Measurements from ENCODE around the gene KLHL11. TPM values are rescaled to one million over a fixed set of nuclear protein-coding genes. Genes with fewer than 3 reads are reported as not detected.

KLHL11 gene
- total RNA-seq, 1 experiment from 2014 or later: 16.8 TPM

GRCh38 chr17:41915020-41915419, 49.8 kb upstream of the KLHL11 start:
- Histone ChIP-seq H3K9me3 (ENCODE audit: control insufficient read depth, low read depth, low read length) (no peaks in the 10 kb centered on the region), H4K8ac (replicated peaks; ENCODE audit: insufficient read length, low read depth, low read length) (no peak overlapping the region), H3K18ac (ENCODE audit: insufficient read length, low read depth, low read length) (no peak overlapping the region), H3K9ac (ENCODE audit: extremely low read depth, insufficient read length, low read length) (no peak overlapping the region), H2AFZ (ENCODE audit: low read length) (no peak overlapping the region), H3K23ac (ENCODE audit: insufficient read length, low read depth, low read length) (no peak overlapping the region), H4K5ac (ENCODE audit: insufficient read length, low read depth, low read length) (no peak overlapping the region), H3K27me3 (ENCODE audit: insufficient read depth, low read length) (no peaks in the 10 kb centered on the region), H2BK120ac (ENCODE audit: low read depth, low read length, poor library complexity, severe bottlenecking) (no peak overlapping the region), H3K23me2 (ENCODE audit: insufficient read length, low read depth, low read length, poor library complexity, severe bottlenecking) (peaks cover 11% of the 10 kb centered on the region), H3K4me2 (ENCODE audit: insufficient read depth, insufficient read length, low read length) (peak overlapping the region; percentile 26), H3K4me1 (ENCODE audit: insufficient read depth, low read length) (peaks cover 5% of the 10 kb centered on the region; the same call in 1 of the 2 replicates), H2BK12ac (ENCODE audit: insufficient read length, low read depth, low read length) (no peak overlapping the region), H2BK20ac (ENCODE audit: low read depth, low read length, poor library complexity, severe bottlenecking) (no peak overlapping the region), H3T11ph (ENCODE audit: low read length) (no peak overlapping the region), H3K4ac (ENCODE audit: low read depth, low read length) (no peak overlapping the region), H2BK5ac (ENCODE audit: insufficient read length, low read length) (no peak overlapping the region), H4K20me1 (ENCODE audit: control insufficient read depth, insufficient read depth, insufficient read length) (peaks cover 11% of the 10 kb centered on the region), H2BK15ac (ENCODE audit: low read depth, low read length) (no peak overlapping the region), H2AK5ac (ENCODE audit: insufficient read length, low read length) (no peak overlapping the region), H3K14ac (ENCODE audit: insufficient read depth, low read length) (no peak overlapping the region), H4K91ac (ENCODE audit: insufficient read length, low read depth, low read length) (no peak overlapping the region), H3K56ac (ENCODE audit: insufficient read length, low read depth, low read length) (no peak overlapping the region), H3K79me2 (ENCODE audit: insufficient read depth, low read length) (peaks cover 53% of the 10 kb centered on the region), H3K27ac (ENCODE audit: insufficient read length, low read depth, low read length) (no peak overlapping the region), H3K79me1 (ENCODE audit: insufficient read depth, low read depth, low read length, poor library complexity, severe bottlenecking) (peaks cover 13% of the 10 kb centered on the region)
- no peak for DNase-seq
- Mint-ChIP-seq H3K27ac (peak overlapping the region; percentile 7 to 92 (median 89)), H3K4me1 (peaks cover 41 to 47% of the 10 kb centered on the region in 2 experiments), H3K36me3 (ENCODE audit: insufficient read depth in 1 of 3, low read depth in 3 of 3) (peaks cover 40 to 53% (median 46%) of the 10 kb centered on the region in 3 experiments; a peak in 6 of 7 replicates), H3K27me3 (ENCODE audit: low read depth) (no peaks in the 10 kb centered on the region), H3K4me3 (peak overlapping the region in 1 of 2 experiments; percentile 90; a peak in 2 of 5 replicates), H3K9me3 (no peaks in the 10 kb centered on the region)
- no CpG with 5 or more reads among the region's 5 CpGs for WGBS (ENCODE audit: extremely low coverage, insufficient read length, low lambda C conversion rate)
- TF ChIP-seq, protein P1, sequence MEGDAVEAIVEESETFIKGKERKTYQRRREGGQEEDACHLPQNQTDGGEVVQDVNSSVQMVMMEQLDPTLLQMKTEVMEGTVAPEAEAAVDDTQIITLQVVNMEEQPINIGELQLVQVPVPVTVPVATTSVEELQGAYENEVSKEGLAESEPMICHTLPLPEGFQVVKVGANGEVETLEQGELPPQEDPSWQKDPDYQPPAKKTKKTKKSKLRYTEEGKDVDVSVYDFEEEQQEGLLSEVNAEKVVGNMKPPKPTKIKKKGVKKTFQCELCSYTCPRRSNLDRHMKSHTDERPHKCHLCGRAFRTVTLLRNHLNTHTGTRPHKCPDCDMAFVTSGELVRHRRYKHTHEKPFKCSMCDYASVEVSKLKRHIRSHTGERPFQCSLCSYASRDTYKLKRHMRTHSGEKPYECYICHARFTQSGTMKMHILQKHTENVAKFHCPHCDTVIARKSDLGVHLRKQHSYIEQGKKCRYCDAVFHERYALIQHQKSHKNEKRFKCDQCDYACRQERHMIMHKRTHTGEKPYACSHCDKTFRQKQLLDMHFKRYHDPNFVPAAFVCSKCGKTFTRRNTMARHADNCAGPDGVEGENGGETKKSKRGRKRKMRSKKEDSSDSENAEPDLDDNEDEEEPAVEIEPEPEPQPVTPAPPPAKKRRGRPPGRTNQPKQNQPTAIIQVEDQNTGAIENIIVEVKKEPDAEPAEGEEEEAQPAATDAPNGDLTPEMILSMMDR (conservative IDR thresholded peaks at IDR 0.05): no peak
